Measurements from ENCODE around the gene MAPRE2. TPM values are rescaled to one million over a fixed set of nuclear protein-coding genes. Genes with fewer than 3 reads are reported as not detected.

MAPRE2 gene
- total RNA-seq, 1 donor from 2014 or later = 120 TPM

- no peak for TF ChIP-seq CTCF (IDR thresholded peaks at IDR 0.05; ENCODE audit: borderline replicate concordance)
- intact Hi-C loops (cut with micrococcal nuclease) = no loop called here
- Histone ChIP-seq H3K36me3 (peaks cover 88% of the 10 kb centered on the region), H3K4me1 (peaks cover 72% of the 10 kb centered on the region), H3K4me3 (no peak overlapping the region), H3K9me3 (replicated peaks) (no peaks in the 10 kb centered on the region), H3K27me3 (ENCODE audit: low read depth) (no peaks in the 10 kb centered on the region), H3K27ac (replicated peaks) (peak overlapping the region; percentile 77)
- no peak for DNase-seq
Measured at GRCh38 chr18:35136248-35136647, 95.0 kb downstream of the MAPRE2 start.

GRCh38 chr18:35136885-35137284, 95.7 kb downstream of the MAPRE2 start:
- TF ChIP-seq CTCF (IDR thresholded peaks at IDR 0.05; ENCODE audit: borderline replicate concordance) = no peak

GRCh38 chr18:35137632-35138031, 96.4 kb downstream of the MAPRE2 start:
- Histone ChIP-seq H3K27me3 (ENCODE audit: low read depth) (no peaks in the 10 kb centered on the region), H3K36me3 (peaks cover 88% of the 10 kb centered on the region), H3K9me3 (replicated peaks) (no peaks in the 10 kb centered on the region), H3K4me1 (peaks cover 66% of the 10 kb centered on the region), H3K4me3 (no peak overlapping the region), H3K27ac (replicated peaks) (peak overlapping the region; percentile 77)
- no peak for DNase-seq
- intact Hi-C loops (cut with micrococcal nuclease) = no loop called here
- no peak for TF ChIP-seq CTCF (IDR thresholded peaks at IDR 0.05; ENCODE audit: borderline replicate concordance)

More at GRCh38 chr18:35136885-35137284, 95.7 kb downstream of the MAPRE2 start:
- Histone ChIP-seq H3K4me1 (peaks cover 66% of the 10 kb centered on the region), H3K27ac (replicated peaks) (peak overlapping the region; percentile 77), H3K4me3 (no peak overlapping the region), H3K27me3 (ENCODE audit: low read depth) (no peaks in the 10 kb centered on the region), H3K36me3 (peaks cover 93% of the 10 kb centered on the region), H3K9me3 (replicated peaks) (no peaks in the 10 kb centered on the region)
- no peak for DNase-seq
- intact Hi-C loops (cut with micrococcal nuclease) = no loop called here

GRCh38 chr18:35138773-35139172, 97.6 kb downstream of the MAPRE2 start:
- DNase-seq = no peak
- H3K36me3 ChIP-seq = peaks cover 77% of the 10 kb centered on the region

GRCh38 chr18:35139517-35139916, 98.3 kb downstream of the MAPRE2 start:
- peaks cover 70% of the 10 kb centered on the region for H3K36me3 ChIP-seq

More at GRCh38 chr18:35138773-35139172, 97.6 kb downstream of the MAPRE2 start:
- no peak for TF ChIP-seq CTCF (IDR thresholded peaks at IDR 0.05; ENCODE audit: borderline replicate concordance)
- Histone ChIP-seq H3K4me3 (no peak overlapping the region), H3K27me3 (ENCODE audit: low read depth) (no peaks in the 10 kb centered on the region), H3K4me1 (peaks cover 63% of the 10 kb centered on the region), H3K27ac (replicated peaks) (peak overlapping the region; percentile 77), H3K9me3 (replicated peaks) (no peaks in the 10 kb centered on the region)
- intact Hi-C loops (cut with micrococcal nuclease) = no loop called here

More at GRCh38 chr18:35139517-35139916, 98.3 kb downstream of the MAPRE2 start:
- no peak overlapping the region for H3K4me3 ChIP-seq
- intact Hi-C loops (cut with micrococcal nuclease) = no loop called here
- H3K27me3 ChIP-seq (ENCODE audit: low read depth) = no peaks in the 10 kb centered on the region
- no peak for TF ChIP-seq CTCF (IDR thresholded peaks at IDR 0.05; ENCODE audit: borderline replicate concordance)
- H3K27ac ChIP-seq (replicated peaks) = peak overlapping the region; percentile 77
- no peak for DNase-seq
- H3K9me3 ChIP-seq (replicated peaks) = no peaks in the 10 kb centered on the region
- H3K4me1 ChIP-seq = peaks cover 66% of the 10 kb centered on the region
